OCI-LY3 (cell line): Measurements from ENCODE around the gene RNF220.

Experiments
- EZH2phosphoT487 ChIP-seq: fragments of 200-600 bp; shearing (Covaris generic); IDR thresholded peaks from 2 replicates; pipeline ENCODE4 v1.6.1; 2018; ENCODE audit warnings: antibody characterized with exemption, mixed run types, low read depth
- TF ChIP-seq, protein P1 (sequence below): fragments of 200-600, 300-600 bp; sonication (generic); IDR thresholded peaks from 2 replicates; pipeline ENCODE4 v1.5.1; 2014; ENCODE audit warnings: antibody characterized with exemption, low read length, low read depth

DNA sequence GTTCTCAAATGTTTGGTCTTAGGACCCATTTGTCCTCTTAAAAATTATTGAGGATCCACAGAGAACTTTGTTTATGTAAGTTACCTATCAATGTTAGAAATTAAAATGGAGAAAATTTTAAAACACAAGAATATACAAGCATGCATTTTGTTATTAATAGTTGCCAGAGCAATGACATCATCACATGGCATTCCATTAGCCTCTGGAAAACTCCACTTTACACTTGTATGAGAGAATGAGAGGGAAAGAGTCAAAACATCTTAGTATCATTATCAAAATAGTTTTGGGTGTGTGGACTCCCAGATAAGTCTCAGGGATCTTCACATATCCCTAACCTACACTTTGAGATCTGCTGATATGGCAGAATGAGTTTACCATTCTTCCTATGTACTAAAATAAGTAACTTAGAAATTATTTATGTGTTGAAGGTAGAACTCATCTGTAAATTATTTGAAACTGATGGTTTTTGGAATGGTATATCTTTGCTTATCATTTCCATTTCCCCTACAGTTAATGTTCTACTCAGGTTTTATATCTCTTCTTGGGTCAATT, 48.8 kb downstream of the RNF220 start:
- TF ChIP-seq, protein P1, sequence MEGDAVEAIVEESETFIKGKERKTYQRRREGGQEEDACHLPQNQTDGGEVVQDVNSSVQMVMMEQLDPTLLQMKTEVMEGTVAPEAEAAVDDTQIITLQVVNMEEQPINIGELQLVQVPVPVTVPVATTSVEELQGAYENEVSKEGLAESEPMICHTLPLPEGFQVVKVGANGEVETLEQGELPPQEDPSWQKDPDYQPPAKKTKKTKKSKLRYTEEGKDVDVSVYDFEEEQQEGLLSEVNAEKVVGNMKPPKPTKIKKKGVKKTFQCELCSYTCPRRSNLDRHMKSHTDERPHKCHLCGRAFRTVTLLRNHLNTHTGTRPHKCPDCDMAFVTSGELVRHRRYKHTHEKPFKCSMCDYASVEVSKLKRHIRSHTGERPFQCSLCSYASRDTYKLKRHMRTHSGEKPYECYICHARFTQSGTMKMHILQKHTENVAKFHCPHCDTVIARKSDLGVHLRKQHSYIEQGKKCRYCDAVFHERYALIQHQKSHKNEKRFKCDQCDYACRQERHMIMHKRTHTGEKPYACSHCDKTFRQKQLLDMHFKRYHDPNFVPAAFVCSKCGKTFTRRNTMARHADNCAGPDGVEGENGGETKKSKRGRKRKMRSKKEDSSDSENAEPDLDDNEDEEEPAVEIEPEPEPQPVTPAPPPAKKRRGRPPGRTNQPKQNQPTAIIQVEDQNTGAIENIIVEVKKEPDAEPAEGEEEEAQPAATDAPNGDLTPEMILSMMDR, result no peak
- no peak for TF ChIP-seq EZH2phosphoT487
